ENCODE results near the gene PTPRD.

Gene PTPRD

GRCh38 chr9:10228082-10228481, 384.7 kb downstream of the PTPRD start:
- no peaks in the 10 kb centered on the region for H3K4me1 ChIP-seq (ENCODE audit: control insufficient read depth, insufficient read depth, low read length)
- CTCF ChIA-PET: interaction anchor here (1.1 kb wide), 1 partner anchor 41 kb away, joined by 6 read pairs; no protein-coding TSS in a partner anchor
- no peaks in the 10 kb centered on the region for H3K9me3 ChIP-seq (ENCODE audit: control insufficient read depth, insufficient read depth, low read depth, low read length)
- POLR2A ChIA-PET: no interaction called here
- H3K4me3 ChIP-seq (ENCODE audit: low read depth, low read length): no peak overlapping the region
- no peak overlapping the region for H3K27ac ChIP-seq (ENCODE audit: extremely low read depth, low read depth, low read length)
- no peaks in the 10 kb centered on the region for H3K36me3 ChIP-seq (ENCODE audit: control insufficient read depth in 2 of 2, insufficient read depth in 1 of 2, low read length in 2 of 2)
- TF ChIP-seq ZNF362 (tag by site-specific recombination; IDR thresholded peaks at IDR 0.05): no peak
- TF ChIP-seq SCRT2 (tag by site-specific recombination; IDR thresholded peaks at IDR 0.05): no peak
- TF ChIP-seq YY1 (tag by site-specific recombination; IDR thresholded peaks at IDR 0.05): no peak
- no peak for TF ChIP-seq PRDM6 (tag by site-specific recombination; IDR thresholded peaks at IDR 0.05)
- no peak for TF ChIP-seq ZNF558 (tag by site-specific recombination; IDR thresholded peaks at IDR 0.05)
- no peak for TF ChIP-seq ZNF214 (tag by site-specific recombination; IDR thresholded peaks at IDR 0.05; ENCODE audit: borderline replicate concordance)
- TF ChIP-seq ZSCAN5A (tag by site-specific recombination; IDR thresholded peaks at IDR 0.05): no peak
- TF ChIP-seq ZSCAN30 (tag by site-specific recombination; IDR thresholded peaks at IDR 0.05): no peak
- TF ChIP-seq ZSCAN23 (tag by site-specific recombination; IDR thresholded peaks at IDR 0.05): no peak
- TF ChIP-seq ZBTB11 (tag by site-specific recombination; conservative IDR thresholded peaks at IDR 0.05; ENCODE audit: low read depth): no peak
- TF ChIP-seq ZNF623 (tag by site-specific recombination; IDR thresholded peaks at IDR 0.05): no peak
- TF ChIP-seq IKZF3 (tag by site-specific recombination; IDR thresholded peaks at IDR 0.05): no peak

- Histone ChIP-seq H3K4me1 (ENCODE audit: control insufficient read depth, insufficient read depth, low read length) (no peaks in the 10 kb centered on the region), H3K27ac (ENCODE audit: extremely low read depth, low read depth, low read length) (no peak overlapping the region), H3K9me3 (ENCODE audit: control insufficient read depth, insufficient read depth, low read depth, low read length) (no peaks in the 10 kb centered on the region), H3K4me3 (ENCODE audit: low read depth, low read length) (no peak overlapping the region), H3K36me3 (ENCODE audit: control insufficient read depth in 2 of 2, insufficient read depth in 1 of 2, low read length in 2 of 2) (no peaks in the 10 kb centered on the region)
- TF ChIP-seq ZNF645 (tag by site-specific recombination; IDR thresholded peaks at IDR 0.05): no peak
- CTCF ChIA-PET: interaction anchor here (0.6 kb wide), 1 partner anchor 711 kb away, joined by 3 read pairs; no protein-coding TSS in a partner anchor
- POLR2A ChIA-PET: no interaction called here
These were observed 385.8 kb downstream of the PTPRD start for GRCh38 chr9:10226996-10227395.
